Vagina (tissue), 2 donors: ENCODE measurements around the gene EHD2.

Experiments
- CTCF ChIP-seq, 3 experiments: fragments of 450-650 bp in 2 of 3; fragments of 200-600 bp in 1 of 3; sonication (generic) in 1 of 3; IDR thresholded peaks; one replicate each; pipeline ENCODE4 v1.5.1; 2017 to 2019; ENCODE audit warnings: antibody characterized with exemption in 3 of 3, mild to moderate bottlenecking in 2 of 3, moderate library complexity in 2 of 3
- POLR2A ChIP-seq, 2 donors: fragments of 450-650 bp; IDR thresholded peaks; one replicate each; pipeline ENCODE4 v1.6.1; 2017; ENCODE audit warnings: antibody characterized with exemption in 2 of 2, mild to moderate bottlenecking in 2 of 2, moderate library complexity in 2 of 2
- POLR2AphosphoS5 ChIP-seq, 2 donors: sonication (generic); formaldehyde crosslinking; IDR thresholded peaks; one replicate each; pipeline ENCODE4 v1.9.0; 2017; ENCODE audit warnings: antibody characterized with exemption in 2 of 2, mild to moderate bottlenecking in 2 of 2, low read depth in 1 of 2; ENCODE audit not compliant: insufficient read depth in 1 of 2

- no peak for TF ChIP-seq CTCF (IDR thresholded peaks at IDR 0.05)
- no peak for TF ChIP-seq POLR2AphosphoS5 (IDR thresholded peaks at IDR 0.05; ENCODE audit: insufficient read depth in 1 of 2, low read depth in 1 of 2)
- no peak for TF ChIP-seq POLR2A (IDR thresholded peaks at IDR 0.05)
These were observed 42.5 kb upstream of the EHD2 start for GRCh38 chr19:47670736-47671135.
